H9 (cell line): ENCODE data around the gene TXLNB. TPM values are rescaled to one million over a fixed set of nuclear protein-coding genes. Genes with fewer than 3 reads are reported as not detected.

Experiments
- DNase-seq: peaks from one replicate; pipeline ENCODE4 v3.0.0-alpha.2; 2017
- H2AFZ ChIP-seq: one replicate; pipeline ENCODE4 v1.6.1; 2013; ENCODE audit warnings: mild to moderate bottlenecking, low read length, control low read depth, moderate library complexity
- H2AK5ac ChIP-seq: 2 replicates; pipeline ENCODE4 v1.6.1; 2013; ENCODE audit warnings: low read length, control low read depth, mixed read lengths; ENCODE audit not compliant: insufficient read length
- H2BK120ac ChIP-seq: one replicate; pipeline ENCODE4 v1.6.1; 2013; ENCODE audit warnings: low read depth, mild to moderate bottlenecking, low read length, control low read depth, inconsistent platforms; ENCODE audit not compliant: poor library complexity, severe bottlenecking
- H2BK12ac ChIP-seq: 2 replicates; pipeline ENCODE4 v1.6.1; 2013; ENCODE audit warnings: low read length, control low read depth, mixed read lengths, low read depth; ENCODE audit not compliant: insufficient read length
- H2BK15ac ChIP-seq: 2 replicates; pipeline ENCODE4 v1.6.1; 2013; ENCODE audit warnings: low read depth, low read length, control low read depth
- H2BK20ac ChIP-seq: one replicate; pipeline ENCODE4 v1.6.1; 2013; ENCODE audit warnings: low read depth, mild to moderate bottlenecking, low read length, control low read depth, inconsistent platforms; ENCODE audit not compliant: poor library complexity, severe bottlenecking
- H2BK5ac ChIP-seq: 2 replicates; pipeline ENCODE4 v1.6.1; 2013; ENCODE audit warnings: low read length, control low read depth, mixed read lengths; ENCODE audit not compliant: insufficient read length
- H3K14ac ChIP-seq: 2 replicates; pipeline ENCODE4 v1.6.1; 2013; ENCODE audit warnings: low read length, control low read depth; ENCODE audit not compliant: insufficient read depth
- H3K18ac ChIP-seq: 2 replicates; pipeline ENCODE4 v1.6.1; 2013; ENCODE audit warnings: low read depth, mild to moderate bottlenecking, mixed read lengths, low read length, control low read depth; ENCODE audit not compliant: insufficient read length
- H3K23ac ChIP-seq: 2 replicates; pipeline ENCODE4 v1.6.1; 2013; ENCODE audit warnings: low read length, control low read depth, mixed read lengths, low read depth; ENCODE audit not compliant: insufficient read length
- H3K23me2 ChIP-seq: 2 replicates; pipeline ENCODE4 v1.6.1; 2013; ENCODE audit warnings: low read depth, mild to moderate bottlenecking, mixed read lengths, low read length, control low read depth; ENCODE audit not compliant: insufficient read length, poor library complexity, severe bottlenecking
- H3K27ac ChIP-seq: 2 replicates; pipeline ENCODE4 v1.5.1; 2013; ENCODE audit warnings: low read length, control low read depth, mixed read lengths, low read depth; ENCODE audit not compliant: insufficient read length
- H3K27me3 ChIP-seq: 2 replicates; pipeline ENCODE4 v1.6.1; 2013; ENCODE audit warnings: low read length, control low read depth, inconsistent platforms; ENCODE audit not compliant: insufficient read depth
- H3K4ac ChIP-seq: 2 replicates; pipeline ENCODE4 v1.6.1; 2013; ENCODE audit warnings: low read depth, mild to moderate bottlenecking, control low read depth, inconsistent platforms, low read length, moderate library complexity
- H3K4me1 ChIP-seq: 2 replicates; pipeline ENCODE4 v1.6.1; 2013; ENCODE audit warnings: low read length, control low read depth, inconsistent platforms; ENCODE audit not compliant: insufficient read depth
- H3K4me2 ChIP-seq: 2 replicates; pipeline ENCODE4 v1.6.1; 2013; ENCODE audit warnings: low read length, control low read depth, mixed read lengths; ENCODE audit not compliant: insufficient read length, insufficient read depth
- H3K56ac ChIP-seq: 2 replicates; pipeline ENCODE4 v1.6.1; 2013; ENCODE audit warnings: low read depth, mild to moderate bottlenecking, mixed read lengths, low read length, control low read depth; ENCODE audit not compliant: insufficient read length
- H3K79me1 ChIP-seq: 2 replicates; pipeline ENCODE4 v1.6.1; 2013; ENCODE audit warnings: low read depth, mild to moderate bottlenecking, moderate library complexity, low read length, control low read depth, inconsistent platforms; ENCODE audit not compliant: insufficient read depth, poor library complexity, severe bottlenecking
- H3K79me2 ChIP-seq: 2 replicates; pipeline ENCODE4 v1.6.1; 2013; ENCODE audit warnings: low read length, control low read depth, inconsistent platforms; ENCODE audit not compliant: insufficient read depth
- H3K9ac ChIP-seq: 2 replicates; pipeline ENCODE4 v1.6.1; 2013; ENCODE audit warnings: low read length, control low read depth, mixed read lengths; ENCODE audit not compliant: insufficient read length; ENCODE audit errors: extremely low read depth
- H3K9me3 ChIP-seq: one replicate; pipeline ENCODE4 v1.6.1; 2013; ENCODE audit warnings: low read depth, low read length, inconsistent platforms; ENCODE audit not compliant: control insufficient read depth
- H3T11ph ChIP-seq: one replicate; pipeline ENCODE4 v1.6.1; 2013; ENCODE audit warnings: mild to moderate bottlenecking, low read length, control low read depth, inconsistent platforms
- H4K20me1 ChIP-seq: one replicate; pipeline ENCODE4 v1.6.1; 2013; ENCODE audit not compliant: control insufficient read depth, insufficient read length, insufficient read depth
- H4K5ac ChIP-seq: 2 replicates; pipeline ENCODE4 v1.6.1; 2013; ENCODE audit warnings: low read depth, mild to moderate bottlenecking, mixed read lengths, low read length, control low read depth; ENCODE audit not compliant: insufficient read length
- H4K8ac ChIP-seq: replicated peaks from 2 replicates; pipeline ENCODE4 v1.6.1; 2013; ENCODE audit warnings: low read length, control low read depth, mixed read lengths, low read depth; ENCODE audit not compliant: insufficient read length
- H4K91ac ChIP-seq: 2 replicates; pipeline ENCODE4 v1.6.1; 2013; ENCODE audit warnings: low read depth, mild to moderate bottlenecking, moderate library complexity, mixed read lengths, low read length, control low read depth; ENCODE audit not compliant: insufficient read length
- H3K27ac Mint-ChIP-seq, 3 experiments: 2 replicates in 2 of 3; 3 replicates in 1 of 3; pipeline ENCODE4 v1.8.0; 2020 to 2021; ENCODE audit warnings: mixed read lengths in 3 of 3, mild to moderate bottlenecking in 1 of 3, moderate library complexity in 1 of 3
- H3K27me3 Mint-ChIP-seq: 2 replicates; pipeline ENCODE4 v1.8.0; 2021; ENCODE audit warnings: low read depth, mild to moderate bottlenecking, moderate library complexity, mixed read lengths
- H3K36me3 Mint-ChIP-seq, 3 experiments: 2 replicates in 2 of 3; 3 replicates in 1 of 3; pipeline ENCODE4 v1.8.0; 2020 to 2021; ENCODE audit warnings: low read depth in 3 of 3, mixed read lengths in 3 of 3; ENCODE audit not compliant: insufficient read depth in 1 of 3
- H3K4me1 Mint-ChIP-seq, 2 experiments: 2 replicates each; pipeline ENCODE4 v1.8.0; 2020; ENCODE audit warnings: mixed read lengths in 2 of 2
- H3K4me3 Mint-ChIP-seq, 2 experiments: 2 replicates in 1 of 2; 3 replicates in 1 of 2; pipeline ENCODE4 v1.8.0; 2020 to 2021; ENCODE audit warnings: mild to moderate bottlenecking in 2 of 2, mixed read lengths in 2 of 2, moderate library complexity in 1 of 2
- H3K9me3 Mint-ChIP-seq, 2 experiments: 2 replicates in 1 of 2; 3 replicates in 1 of 2; pipeline ENCODE4 v1.8.0; 2020; ENCODE audit warnings: mild to moderate bottlenecking in 2 of 2, mixed read lengths in 2 of 2, moderate library complexity in 1 of 2
- CTCF ChIP-seq: fragments of 200-600 bp; sonication (generic); conservative IDR thresholded peaks from 3 replicates; pipeline ENCODE4 v1.8.0; 2021; ENCODE audit warnings: antibody characterized with exemption, mild to moderate bottlenecking
- WGBS: extraction: QIAGEN DNeasy Blood & Tissue Kit; methylation state at CpG from one replicate; pipeline ENCODE4 v1.1.7; 2013; ENCODE audit warnings: missing lambda C conversion rate, low lambda C conversion rate, mixed read lengths; ENCODE audit not compliant: insufficient read length; ENCODE audit errors: extremely low coverage; 5-methylcytosine and 5-hydroxymethylcytosine counted together
- total RNA-seq: library from RNA; stranded (reverse); gene quantifications from 2 replicates; pipeline ENCODE4 v1.2.1, GENCODE V29; 2021

TXLNB gene
- total RNA-seq, 1 experiment from 2014 or later: 0.04 TPM

- H3K36me3 Mint-ChIP-seq: no peaks in the 10 kb centered on the region
- TF ChIP-seq CTCF: no peak
- no peak overlapping the region for H3K14ac ChIP-seq
- no peak overlapping the region for H2BK5ac ChIP-seq
- H4K8ac ChIP-seq: no peak overlapping the region
- DNase-seq: no peak
- H3K9me3 Mint-ChIP-seq: no peaks in the 10 kb centered on the region
- H3K9ac ChIP-seq: no peak overlapping the region
- no peaks in the 10 kb centered on the region for H3K27me3 ChIP-seq
- no peak overlapping the region for H2AK5ac ChIP-seq
- H3K56ac ChIP-seq: no peak overlapping the region
- WGBS: no CpG with 5 or more reads among the region's 2 CpGs
- H2BK15ac ChIP-seq: no peak overlapping the region
- H3K4me3 Mint-ChIP-seq: no peak overlapping the region
- no peaks in the 10 kb centered on the region for H4K20me1 ChIP-seq
- no peaks in the 10 kb centered on the region for H3K79me1 ChIP-seq
- no peak overlapping the region for H2AFZ ChIP-seq
- H3K27ac ChIP-seq: no peak overlapping the region
- H3T11ph ChIP-seq: no peak overlapping the region
- no peak overlapping the region for H4K5ac ChIP-seq
- H3K9me3 ChIP-seq: no peaks in the 10 kb centered on the region
- H3K4ac ChIP-seq: no peak overlapping the region
- no peaks in the 10 kb centered on the region for H3K23me2 ChIP-seq
- no peak overlapping the region for H2BK12ac ChIP-seq
- H3K27me3 Mint-ChIP-seq: no peaks in the 10 kb centered on the region
- H3K23ac ChIP-seq: no peak overlapping the region
- no peak overlapping the region for H2BK120ac ChIP-seq
- H3K4me1 Mint-ChIP-seq: peaks cover 46 to 49% of the 10 kb centered on the region in 2 experiments
- no peak overlapping the region; a peak in 1 of 7 replicates for H3K27ac Mint-ChIP-seq
- H3K18ac ChIP-seq: no peak overlapping the region
- H3K4me2 ChIP-seq: no peak overlapping the region
- no peak overlapping the region for H2BK20ac ChIP-seq
- no peaks in the 10 kb centered on the region for H3K79me2 ChIP-seq
- H4K91ac ChIP-seq: no peak overlapping the region
- peaks cover 4% of the 10 kb centered on the region; the same call in 1 of the 2 replicates for H3K4me1 ChIP-seq
Observed at GRCh38 chr6:139308936-139309603, 17.3 kb upstream of the TXLNB start.
